Chondrocyte (in vitro differentiated cells): ENCODE data around the gene MYH10. TPM values are rescaled to one million over a fixed set of nuclear protein-coding genes. Genes with fewer than 3 reads are reported as not detected.

Experiments used
- DNase-seq: peaks from one replicate; pipeline ENCODE4 v3.0.0; 2021; ENCODE audit warnings: mixed read lengths, low spot score
- H3K27ac Mint-ChIP-seq: one replicate; pipeline ENCODE4 v1.8.0; 2021; ENCODE audit warnings: mild to moderate bottlenecking, moderate library complexity, mixed read lengths; ENCODE audit not compliant: unreplicated experiment
- H3K27me3 Mint-ChIP-seq: 2 replicates; pipeline ENCODE4 v1.8.0; 2021; ENCODE audit warnings: low read depth, mixed read lengths
- H3K36me3 Mint-ChIP-seq: 2 replicates; pipeline ENCODE4 v1.8.0; 2021; ENCODE audit warnings: low read depth, mixed read lengths
- H3K4me1 Mint-ChIP-seq: 2 replicates; pipeline ENCODE4 v1.8.0; 2021; ENCODE audit warnings: low read depth, mild to moderate bottlenecking, mixed read lengths
- H3K4me3 Mint-ChIP-seq: one replicate; pipeline ENCODE4 v1.8.0; 2021; ENCODE audit warnings: mild to moderate bottlenecking, moderate library complexity, mixed read lengths; ENCODE audit not compliant: unreplicated experiment
- H3K9me3 Mint-ChIP-seq: 2 replicates; pipeline ENCODE4 v1.8.0; 2021; ENCODE audit warnings: low read depth, mixed read lengths
- total RNA-seq: library from RNA; stranded (reverse); gene quantifications from 3 replicates; pipeline ENCODE4 v1.2.1, GENCODE V29; 2021
- TF ChIP-seq, protein P1 (sequence below): fragments of 200-600 bp; sonication (generic); IDR thresholded peaks from 2 replicates; pipeline ENCODE4 v1.5.0; 2021; ENCODE audit warnings: antibody characterized with exemption, mild to moderate bottlenecking, moderate library complexity

The MYH10 gene
- total RNA-seq, 1 donor from 2014 or later, result 296 TPM

- H3K9me3 Mint-ChIP-seq, result no peaks in the 10 kb centered on the region
- peaks cover 41% of the 10 kb centered on the region for H3K36me3 Mint-ChIP-seq
- H3K27ac Mint-ChIP-seq, result no peak overlapping the region
- no peak for DNase-seq
- TF ChIP-seq, protein P1, sequence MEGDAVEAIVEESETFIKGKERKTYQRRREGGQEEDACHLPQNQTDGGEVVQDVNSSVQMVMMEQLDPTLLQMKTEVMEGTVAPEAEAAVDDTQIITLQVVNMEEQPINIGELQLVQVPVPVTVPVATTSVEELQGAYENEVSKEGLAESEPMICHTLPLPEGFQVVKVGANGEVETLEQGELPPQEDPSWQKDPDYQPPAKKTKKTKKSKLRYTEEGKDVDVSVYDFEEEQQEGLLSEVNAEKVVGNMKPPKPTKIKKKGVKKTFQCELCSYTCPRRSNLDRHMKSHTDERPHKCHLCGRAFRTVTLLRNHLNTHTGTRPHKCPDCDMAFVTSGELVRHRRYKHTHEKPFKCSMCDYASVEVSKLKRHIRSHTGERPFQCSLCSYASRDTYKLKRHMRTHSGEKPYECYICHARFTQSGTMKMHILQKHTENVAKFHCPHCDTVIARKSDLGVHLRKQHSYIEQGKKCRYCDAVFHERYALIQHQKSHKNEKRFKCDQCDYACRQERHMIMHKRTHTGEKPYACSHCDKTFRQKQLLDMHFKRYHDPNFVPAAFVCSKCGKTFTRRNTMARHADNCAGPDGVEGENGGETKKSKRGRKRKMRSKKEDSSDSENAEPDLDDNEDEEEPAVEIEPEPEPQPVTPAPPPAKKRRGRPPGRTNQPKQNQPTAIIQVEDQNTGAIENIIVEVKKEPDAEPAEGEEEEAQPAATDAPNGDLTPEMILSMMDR, result no peak
- peaks cover 38% of the 10 kb centered on the region for H3K4me1 Mint-ChIP-seq
- no peaks in the 10 kb centered on the region for H3K27me3 Mint-ChIP-seq
- no peak overlapping the region for H3K4me3 Mint-ChIP-seq
Observed at GRCh38 chr17:8459831-8460230, 170.7 kb downstream of the MYH10 start.

GRCh38 chr17:8459107-8459506 lies 171.4 kb downstream of the MYH10 start:
- peaks cover 45% of the 10 kb centered on the region for H3K36me3 Mint-ChIP-seq

DNA sequence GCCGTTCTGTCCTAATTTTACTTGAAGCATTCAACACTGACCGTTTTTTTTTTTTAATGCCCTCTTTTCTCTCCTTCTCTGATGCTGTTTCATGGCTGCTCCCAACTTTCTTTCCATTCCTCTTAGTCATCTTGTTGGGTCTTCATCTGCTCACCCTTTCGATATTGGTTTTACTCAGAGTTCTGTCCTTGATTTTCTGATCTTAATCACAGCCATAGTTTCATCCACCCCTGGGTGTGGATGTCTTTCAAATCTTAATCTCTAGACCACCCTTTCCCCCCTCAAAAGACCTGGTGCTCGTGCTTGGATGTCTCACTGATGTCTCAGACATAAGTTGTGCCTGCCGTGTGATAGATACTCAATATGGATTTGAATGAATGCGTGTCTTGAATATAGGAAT lies 172.4 kb downstream of the MYH10 start:
- Mint-ChIP-seq H3K4me3 (no peak overlapping the region), H3K4me1 (peaks cover 20% of the 10 kb centered on the region), H3K27me3 (no peaks in the 10 kb centered on the region), H3K36me3 (peaks cover 42% of the 10 kb centered on the region), H3K27ac (peak overlapping the region; percentile 14), H3K9me3 (no peaks in the 10 kb centered on the region)
- no peak for DNase-seq
- TF ChIP-seq, protein P1, result no peak

More at GRCh38 chr17:8459107-8459506, 171.4 kb downstream of the MYH10 start:
- TF ChIP-seq, protein P1, result no peak
- Mint-ChIP-seq H3K27me3 (no peaks in the 10 kb centered on the region), H3K4me1 (peaks cover 30% of the 10 kb centered on the region), H3K9me3 (no peaks in the 10 kb centered on the region), H3K4me3 (no peak overlapping the region), H3K27ac (no peak overlapping the region)
- DNase-seq, result no peak

GRCh38 chr17:8455665-8456209 lies 174.8 kb downstream of the MYH10 start:
- H3K27me3 Mint-ChIP-seq, result no peaks in the 10 kb centered on the region
- TF ChIP-seq, protein P1, result no peak
- DNase-seq, result no peak
- H3K4me1 Mint-ChIP-seq, result peaks cover 7% of the 10 kb centered on the region
- no peak overlapping the region for H3K4me3 Mint-ChIP-seq
- no peaks in the 10 kb centered on the region for H3K9me3 Mint-ChIP-seq
- H3K27ac Mint-ChIP-seq, result no peak overlapping the region
- H3K36me3 Mint-ChIP-seq, result peaks cover 52% of the 10 kb centered on the region

GRCh38 chr17:8453326-8453725 lies 177.2 kb downstream of the MYH10 start:
- TF ChIP-seq, protein P1, result no peak
- H3K9me3 Mint-ChIP-seq, result no peaks in the 10 kb centered on the region
- H3K27ac Mint-ChIP-seq, result no peak overlapping the region
- no peaks in the 10 kb centered on the region for H3K27me3 Mint-ChIP-seq
- H3K4me3 Mint-ChIP-seq, result no peak overlapping the region
- H3K36me3 Mint-ChIP-seq, result peaks cover 57% of the 10 kb centered on the region
- peaks cover 6% of the 10 kb centered on the region for H3K4me1 Mint-ChIP-seq
- DNase-seq, result no peak
